ENCODE data around the gene PDE7B. TPM values are rescaled to one million over a fixed set of nuclear protein-coding genes. Genes with fewer than 3 reads are reported as not detected.

Gene PDE7B
- total and polyA plus RNA-seq, 9 of the 15 experiments (the other 6 are each of a cell fraction or from before 2014, with no cell fraction given) = 0.01 TPM; not detected in 8

- 4% methylated on average over 1 of the region's 1 CpG for WGBS (ENCODE audit: insufficient coverage, low coverage, missing lambda C conversion rate)
- H3K27me3 ChIP-seq (ENCODE audit: control insufficient read depth in 2 of 2, insufficient read depth in 2 of 2, low read length in 2 of 2) = no peaks in the 10 kb centered on the region; a peak in 1 of 5 replicates
- no peaks in the 10 kb centered on the region for H3K9me1 ChIP-seq (ENCODE audit: control insufficient read depth, insufficient read depth, low read length)
- H3K4me1 ChIP-seq (replicated peaks in 1 of 2; ENCODE audit: control insufficient read depth in 2 of 2, insufficient read depth in 2 of 2, low read length in 2 of 2) = no peaks in the 10 kb centered on the region
- no TSS peak for BruUV-seq (replicated peaks)
- intact Hi-C loops (cut with micrococcal nuclease) (no loop called here), in situ Hi-C loops (cut with MboI) (no loop called here)
- no peak overlapping the region for H3K27ac ChIP-seq (ENCODE audit: extremely low read depth, low read depth, low read length)
- TF ChIP-seq CEBPG (CRISPR knock-in tag; IDR thresholded peaks at IDR 0.05) = no peak
- TF ChIP-seq CEBPG (tag; conservative IDR thresholded peaks at IDR 0.05 in 1 of 2, IDR thresholded peaks at IDR 0.05 in 1 of 2) = peak in 1 of 2 experiments; percentile 43; a peak in 1 of 4 replicates
- no peak for TF ChIP-seq ZBTB9 (CRISPR knock-in tag; IDR thresholded peaks at IDR 0.05)
- FAIRE-seq = no peak
- ChIA-PET POLR2A (interaction anchor here (1.7 kb wide), 1 partner anchor 18 kb away, joined by 8 read pairs; no protein-coding TSS in a partner anchor), CTCF (ENCODE audit: low intra/inter-chr PET ratio) (no interaction called here)
- H3K79me2 ChIP-seq (ENCODE audit: control insufficient read depth, insufficient read depth, low read length) = no peaks in the 10 kb centered on the region
- no peak overlapping the region for H3K9ac ChIP-seq (ENCODE audit: insufficient read depth in 1 of 2, low read depth in 2 of 2, low read length in 2 of 2)
- H3K4me3 ChIP-seq = no peak overlapping the region
- H3K4me2 ChIP-seq (ENCODE audit: insufficient read depth, low read length) = no peak overlapping the region
- H3K36me3 ChIP-seq (ENCODE audit: control insufficient read depth, insufficient read depth, low read length) = no peaks in the 10 kb centered on the region
- no peak overlapping the region for H2AFZ ChIP-seq (ENCODE audit: low read depth, low read length)
- ATAC-seq = no peak
- H4K20me1 ChIP-seq (replicated peaks; ENCODE audit: control insufficient read depth, insufficient read depth, low read length) = no peaks in the 10 kb centered on the region
- H3K9me3 ChIP-seq (replicated peaks; ENCODE audit: control insufficient read depth, insufficient read depth, low read depth, low read length) = no peaks in the 10 kb centered on the region
- no peak for DNase-seq (ENCODE audit: extremely low read depth in 1 of 4, low spot score in 3 of 4)
These were observed 1.2 kb downstream of the PDE7B start for GRCh38 chr6:135852746-135853145.

DNA sequence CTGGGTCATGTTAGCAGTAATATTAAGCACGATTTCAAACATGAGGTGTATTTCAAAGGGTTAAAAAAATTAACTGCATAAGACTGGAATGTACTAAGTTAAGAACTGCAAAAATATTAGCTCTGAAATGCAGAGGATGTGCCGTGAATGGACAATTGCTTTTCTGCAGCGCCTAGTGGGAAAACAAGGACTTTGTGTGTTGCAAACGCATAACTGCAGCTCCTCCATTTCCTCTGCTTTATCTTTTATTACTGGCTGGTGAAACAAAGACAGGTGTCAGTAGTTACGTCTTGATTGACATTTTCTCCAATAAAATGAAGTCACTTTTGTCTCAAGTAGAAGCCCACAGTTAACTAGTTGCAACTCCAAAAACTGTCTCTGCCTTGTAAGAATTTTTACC, 1.7 kb downstream of the PDE7B start:
- FAIRE-seq (peak; percentile 35), ATAC-seq (no peak), DNase-seq (ENCODE audit: extremely low read depth in 1 of 4, low spot score in 3 of 4) (no peak)
- Histone ChIP-seq H3K4me2 (ENCODE audit: insufficient read depth, low read length) (no peak overlapping the region), H3K4me1 (replicated peaks in 1 of 2; ENCODE audit: control insufficient read depth in 2 of 2, insufficient read depth in 2 of 2, low read length in 2 of 2) (no peaks in the 10 kb centered on the region), H2AFZ (ENCODE audit: low read depth, low read length) (no peak overlapping the region), H3K9me1 (ENCODE audit: control insufficient read depth, insufficient read depth, low read length) (no peaks in the 10 kb centered on the region), H3K79me2 (ENCODE audit: control insufficient read depth, insufficient read depth, low read length) (no peaks in the 10 kb centered on the region), H4K20me1 (replicated peaks; ENCODE audit: control insufficient read depth, insufficient read depth, low read length) (no peaks in the 10 kb centered on the region), H3K9me3 (replicated peaks; ENCODE audit: control insufficient read depth, insufficient read depth, low read depth, low read length) (no peaks in the 10 kb centered on the region), H3K27ac (ENCODE audit: extremely low read depth, low read depth, low read length) (no peak overlapping the region), H3K4me3 (no peak overlapping the region), H3K9ac (ENCODE audit: insufficient read depth in 1 of 2, low read depth in 2 of 2, low read length in 2 of 2) (no peak overlapping the region), H3K27me3 (ENCODE audit: control insufficient read depth in 2 of 2, insufficient read depth in 2 of 2, low read length in 2 of 2) (no peaks in the 10 kb centered on the region; a peak in 1 of 5 replicates), H3K36me3 (ENCODE audit: control insufficient read depth, insufficient read depth, low read length) (no peaks in the 10 kb centered on the region)
- in situ Hi-C loops (cut with MboI) (no loop called here), intact Hi-C loops (cut with micrococcal nuclease) (no loop called here)
- BruUV-seq (replicated peaks) = no TSS peak
- POLR2A ChIA-PET = interaction anchor here (0.6 to 1.7 kb wide), 4 partner anchors 10 to 396 kb away, joined by 3 to 8 read pairs (median 3); no protein-coding TSS in a partner anchor
- CTCF ChIA-PET (ENCODE audit: low intra/inter-chr PET ratio) = no interaction called here
- WGBS (ENCODE audit: insufficient coverage, low coverage, missing lambda C conversion rate) = 0% methylated on average over 5 of the region's 5 CpGs
- no peak for TF ChIP-seq FOXJ3 (CRISPR knock-in tag; IDR thresholded peaks at IDR 0.05)
- TF ChIP-seq ZNF212 (CRISPR knock-in tag; IDR thresholded peaks at IDR 0.05) = no peak
- TF ChIP-seq MIER1 (IDR thresholded peaks at IDR 0.05; ENCODE audit: low read depth) = no peak
- no peak for TF ChIP-seq ZNF232 (CRISPR knock-in tag; IDR thresholded peaks at IDR 0.05)
- TF ChIP-seq ZSCAN29 (IDR thresholded peaks at IDR 0.05) = no peak
- no peak for TF ChIP-seq ZBTB49 (CRISPR knock-in tag; IDR thresholded peaks at IDR 0.05; ENCODE audit: borderline replicate concordance)
- TF ChIP-seq TRIM25 (IDR thresholded peaks at IDR 0.05; ENCODE audit: borderline replicate concordance) = no peak
